Glutamatergic neuron (in vitro differentiated cells): ENCODE data around the gene DNAJB5. TPM values are rescaled to one million over a fixed set of nuclear protein-coding genes. Genes with fewer than 3 reads are reported as not detected.

Source experiments
- DNase-seq: peaks from one replicate; pipeline ENCODE4 v3.0.0; 2022
- H3K27ac Mint-ChIP-seq: one replicate; pipeline ENCODE4 v1.8.0; 2020; ENCODE audit warnings: mild to moderate bottlenecking, mixed read lengths, inconsistent platforms; ENCODE audit not compliant: unreplicated experiment
- H3K27me3 Mint-ChIP-seq: one replicate; pipeline ENCODE4 v1.8.0; 2020; ENCODE audit warnings: mild to moderate bottlenecking, moderate library complexity, mixed read lengths, inconsistent platforms; ENCODE audit not compliant: unreplicated experiment
- H3K36me3 Mint-ChIP-seq: one replicate; pipeline ENCODE4 v1.8.0; 2020; ENCODE audit warnings: mild to moderate bottlenecking, mixed read lengths, inconsistent platforms; ENCODE audit not compliant: unreplicated experiment
- H3K4me1 Mint-ChIP-seq: one replicate; pipeline ENCODE4 v1.8.0; 2020; ENCODE audit warnings: mild to moderate bottlenecking, low read depth, mixed read lengths, inconsistent platforms; ENCODE audit not compliant: unreplicated experiment
- H3K4me3 Mint-ChIP-seq: one replicate; pipeline ENCODE4 v1.8.0; 2020; ENCODE audit warnings: mild to moderate bottlenecking, mixed read lengths, inconsistent platforms; ENCODE audit not compliant: unreplicated experiment
- H3K9me3 Mint-ChIP-seq: one replicate; pipeline ENCODE4 v1.8.0; 2020; ENCODE audit warnings: mild to moderate bottlenecking, moderate library complexity, mixed read lengths, inconsistent platforms; ENCODE audit not compliant: unreplicated experiment
- CTCF ChIP-seq: fragments of 200-600 bp; sonication (generic); IDR thresholded peaks from one replicate; pipeline ENCODE4 v1.5.0; 2021; ENCODE audit not compliant: partially characterized antibody, unreplicated experiment
- total RNA-seq: library from RNA; stranded (reverse); fragmentation: NEBNext Ultra II Directional; extraction: Animal tissue kit (Norgen Biotek cat#: 25700); gene quantifications from one replicate; pipeline ENCODE4 v1.2.1, GENCODE V29; 2021; ENCODE audit not compliant: unreplicated experiment

Gene DNAJB5
- total RNA-seq, 1 donor from 2014 or later, result 137 TPM

GRCh38 chr9:34992376-34992951 lies 2.9 kb downstream of the DNAJB5 start:
- TF ChIP-seq CTCF, result no peak
- Mint-ChIP-seq H3K9me3 (peaks cover 25% of the 10 kb centered on the region), H3K4me3 (peak overlapping the region; percentile 86), H3K27ac (peak overlapping the region; percentile 93), H3K4me1 (peaks cover 42% of the 10 kb centered on the region), H3K27me3 (peaks cover 25% of the 10 kb centered on the region), H3K36me3 (peaks cover 18% of the 10 kb centered on the region)
- no peak for DNase-seq

GRCh38 chr9:34993502-34994259 lies 4.1 kb downstream of the DNAJB5 start:
- no peak for TF ChIP-seq CTCF
- DNase-seq, result peak; percentile 37
- Mint-ChIP-seq H3K4me1 (peaks cover 38% of the 10 kb centered on the region), H3K36me3 (peaks cover 18% of the 10 kb centered on the region), H3K9me3 (peaks cover 22% of the 10 kb centered on the region), H3K27me3 (peaks cover 25% of the 10 kb centered on the region), H3K4me3 (peak overlapping the region; percentile 86), H3K27ac (peak overlapping the region; percentile 92)

- H3K4me3 Mint-ChIP-seq, result peak overlapping the region; percentile 86
- H3K27me3 Mint-ChIP-seq, result peaks cover 24% of the 10 kb centered on the region
- H3K27ac Mint-ChIP-seq, result peak overlapping the region; percentile 92
- H3K9me3 Mint-ChIP-seq, result peaks cover 19% of the 10 kb centered on the region
- H3K36me3 Mint-ChIP-seq, result peaks cover 18% of the 10 kb centered on the region
- peak; percentile 55 for DNase-seq
- TF ChIP-seq CTCF, result peak; percentile 52
- H3K4me1 Mint-ChIP-seq, result peaks cover 38% of the 10 kb centered on the region
Measured at GRCh38 chr9:34994260-34994899, 4.8 kb downstream of the DNAJB5 start.

- no peak for DNase-seq
- no peak for TF ChIP-seq CTCF
- H3K36me3 Mint-ChIP-seq, result peaks cover 18% of the 10 kb centered on the region
- peak overlapping the region; percentile 86 for H3K4me3 Mint-ChIP-seq
- peaks cover 18% of the 10 kb centered on the region for H3K9me3 Mint-ChIP-seq
- peaks cover 38% of the 10 kb centered on the region for H3K4me1 Mint-ChIP-seq
- peaks cover 23% of the 10 kb centered on the region for H3K27me3 Mint-ChIP-seq
- peak overlapping the region; percentile 92 for H3K27ac Mint-ChIP-seq
Measured at GRCh38 chr9:34994900-34995669, 5.5 kb downstream of the DNAJB5 start.
